Hematopoietic multipotent progenitor cell treated with erythropoietin and hydrocortisone succinate and interleukin-3 and kit ligand, for 17 days (in vitro differentiated cells): ENCODE data around the gene MAST4.

ENCODE experiments used
- DNase-seq: peaks from one replicate; pipeline ENCODE4 v3.0.0-alpha.2; 2015; ENCODE audit warnings: low spot score

MAST4 gene

GRCh38 chr5:66595756-66596635 lies at the start of gene MAST4:
Gene MAST4 (plus strand): TSS chr5:66596393. CDS start chr5:66596656, 263 bp downstream.
- DNase-seq, result peak; percentile 49

- DNase-seq, result no peak
Observed at GRCh38 chr5:66546541-66546940, 49.7 kb upstream of the MAST4 start.

DNA sequence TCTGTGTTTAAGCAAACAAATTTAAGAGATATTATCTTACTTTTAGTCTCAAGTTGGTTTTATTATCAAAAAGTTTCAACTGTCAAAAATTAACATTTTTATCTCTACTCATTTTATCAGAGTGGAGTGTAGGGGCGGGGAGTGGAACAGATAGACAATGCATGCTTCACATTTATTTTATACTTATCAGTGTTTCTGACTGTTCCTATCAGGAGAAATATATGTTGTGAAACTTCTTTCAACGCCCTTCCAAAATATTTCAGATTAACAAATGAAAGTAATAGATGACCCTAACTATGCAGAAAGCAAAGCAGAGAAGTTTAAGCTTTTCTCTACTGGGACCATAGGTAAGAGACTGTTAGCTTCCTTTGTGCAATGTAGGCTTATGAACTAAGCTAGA lies 44.9 kb upstream of the MAST4 start:
- DNase-seq, result no peak

- DNase-seq, result no peak
Observed at GRCh38 chr5:66551945-66552344, 44.2 kb upstream of the MAST4 start.

DNA sequence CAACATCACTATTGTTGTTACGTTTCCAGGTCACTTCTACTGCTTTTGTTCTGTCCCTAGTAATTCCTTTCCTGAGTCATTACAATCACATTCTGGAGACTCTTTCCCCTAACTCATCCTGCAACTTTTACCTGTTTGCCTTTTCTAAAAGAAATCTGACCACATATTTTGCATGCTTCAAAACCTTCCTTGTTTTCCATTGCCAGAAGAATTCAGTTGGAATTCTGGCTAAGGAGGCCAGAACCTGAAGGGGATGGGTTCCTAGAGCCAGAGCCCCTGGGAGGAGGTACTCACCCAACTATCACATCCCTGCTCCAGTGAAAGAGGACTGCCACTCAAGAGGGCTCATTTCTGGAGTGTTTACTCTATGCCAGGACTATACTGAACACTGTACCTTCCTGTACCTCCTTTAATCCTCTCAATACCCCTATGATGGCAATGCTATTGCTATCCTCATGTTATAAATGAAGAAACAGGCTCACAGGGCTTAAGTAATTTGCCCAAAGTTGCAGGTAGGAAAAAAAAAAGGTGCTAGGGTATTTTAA lies 42.8 kb upstream of the MAST4 start:
- no peak for DNase-seq

- DNase-seq, result no peak
Observed at GRCh38 chr5:66553916-66554575, 42.1 kb upstream of the MAST4 start.

- no peak for DNase-seq
Observed at GRCh38 chr5:66554884-66555283, 41.3 kb upstream of the MAST4 start.

DNA sequence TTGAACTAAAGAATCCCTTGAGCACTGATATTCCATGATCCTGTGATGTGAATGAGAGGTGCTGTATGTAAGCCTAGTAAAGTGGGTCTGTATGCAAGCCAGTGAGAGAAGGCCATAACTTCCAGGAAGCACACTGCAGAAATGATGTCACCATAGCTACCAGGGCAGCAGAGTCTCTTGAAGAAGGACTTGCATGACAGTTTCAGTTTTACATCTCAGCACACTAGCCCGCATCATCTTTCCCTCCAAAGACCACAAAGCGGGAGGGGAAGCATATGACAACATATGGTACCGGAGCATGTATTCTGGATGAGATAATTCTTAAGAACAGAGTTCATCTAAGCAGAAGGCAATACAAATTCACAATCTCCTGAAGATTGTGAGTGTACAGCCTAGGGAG lies 37.6 kb upstream of the MAST4 start:
- no peak for DNase-seq

- DNase-seq, result no peak
Observed at GRCh38 chr5:66560371-66560770, 35.8 kb upstream of the MAST4 start.

DNA sequence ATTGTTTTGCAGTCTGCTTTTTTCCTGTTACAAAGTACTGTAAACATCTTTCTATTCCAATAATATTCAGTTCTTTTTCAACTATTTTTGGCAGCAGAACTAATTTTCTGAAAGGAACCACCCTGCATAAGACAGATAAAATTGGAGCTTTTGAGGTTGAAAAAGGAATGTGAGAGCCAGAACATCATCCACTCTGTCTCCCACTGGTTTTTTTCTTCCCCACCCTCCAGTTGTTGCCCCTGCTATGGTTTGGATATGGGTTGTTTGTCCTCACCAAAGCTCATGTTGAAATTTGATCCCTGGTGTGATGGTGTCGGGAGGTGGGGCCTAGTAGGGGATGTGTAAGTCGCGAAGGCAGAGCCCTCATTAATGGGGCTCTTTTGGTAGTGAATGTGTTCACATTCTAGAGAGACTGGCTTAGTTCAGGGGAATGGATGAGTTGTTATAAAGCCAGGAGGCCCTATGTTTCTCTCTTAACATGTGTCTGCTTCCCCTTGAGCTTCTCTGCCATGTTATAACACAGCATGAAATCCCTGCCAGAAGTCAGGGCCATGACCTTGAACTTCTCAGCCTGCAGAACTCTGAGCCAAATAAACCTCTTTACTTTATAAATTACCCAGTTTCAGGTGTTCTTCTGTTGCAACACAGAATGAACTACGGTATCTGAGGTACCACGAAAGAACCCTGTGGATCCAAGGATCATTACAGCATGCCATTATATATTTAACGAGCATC lies 34.8 kb upstream of the MAST4 start:
- DNase-seq, result no peak

DNA sequence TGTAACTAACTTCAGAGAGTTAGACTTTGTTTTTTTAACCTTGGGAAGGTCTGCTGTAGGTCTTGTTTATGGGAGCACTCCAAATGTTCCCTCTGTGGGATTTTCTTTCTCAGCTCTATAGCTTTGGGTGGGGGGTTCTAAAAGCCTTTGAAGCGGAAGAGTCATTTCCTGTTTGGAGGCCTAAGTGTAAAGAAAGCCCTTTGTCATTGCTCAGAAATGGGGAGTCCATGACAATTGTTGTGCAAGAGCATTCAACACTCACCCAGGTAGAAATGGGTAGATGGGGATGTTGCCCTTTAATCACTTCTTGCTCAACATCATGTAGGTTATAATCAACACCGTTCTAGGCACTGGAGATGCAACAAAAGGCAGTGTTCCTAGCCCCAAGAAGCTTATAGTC lies 30.3 kb upstream of the MAST4 start:
- DNase-seq, result no peak

DNA sequence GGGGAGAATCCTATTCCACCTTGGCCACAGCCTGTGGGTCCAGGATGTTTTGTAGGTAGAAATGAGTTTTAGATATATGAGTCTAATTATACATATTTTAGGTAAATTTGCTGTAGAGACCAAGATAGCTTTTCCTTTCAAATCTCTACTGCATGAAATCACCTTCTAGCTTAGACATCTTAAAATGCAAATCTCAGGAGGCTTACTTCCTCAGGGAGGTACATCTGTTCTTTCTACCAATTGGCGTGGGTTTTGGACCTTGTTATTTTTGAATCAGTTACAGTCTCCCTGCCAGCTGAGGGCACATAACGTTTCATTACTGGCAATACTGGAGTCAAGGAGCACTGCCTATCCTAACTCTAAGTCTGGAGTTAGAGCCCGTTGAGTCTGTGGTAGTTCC lies 28.7 kb upstream of the MAST4 start:
- no peak for DNase-seq

- DNase-seq, result no peak
Observed at GRCh38 chr5:66570201-66570600, 26.0 kb upstream of the MAST4 start.

DNA sequence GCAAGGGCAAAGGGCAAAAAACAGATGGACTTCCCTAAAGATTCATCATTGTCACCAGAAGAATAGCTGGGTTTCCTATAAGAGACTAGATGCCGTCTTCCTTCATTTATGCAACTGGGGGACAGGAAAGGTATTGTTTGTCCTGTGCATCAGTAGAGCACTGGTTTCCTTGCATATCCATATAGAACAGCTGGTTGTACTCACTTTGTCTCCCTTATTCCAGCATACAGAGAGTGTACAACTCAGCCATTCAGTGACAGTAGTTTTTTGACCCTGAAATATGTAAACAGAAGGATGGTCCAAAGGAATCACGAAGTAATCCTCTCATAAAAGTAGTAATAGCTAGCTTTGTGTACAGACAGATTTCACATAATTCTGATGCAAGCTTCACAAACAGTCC lies 22.5 kb upstream of the MAST4 start:
- DNase-seq, result no peak

DNA sequence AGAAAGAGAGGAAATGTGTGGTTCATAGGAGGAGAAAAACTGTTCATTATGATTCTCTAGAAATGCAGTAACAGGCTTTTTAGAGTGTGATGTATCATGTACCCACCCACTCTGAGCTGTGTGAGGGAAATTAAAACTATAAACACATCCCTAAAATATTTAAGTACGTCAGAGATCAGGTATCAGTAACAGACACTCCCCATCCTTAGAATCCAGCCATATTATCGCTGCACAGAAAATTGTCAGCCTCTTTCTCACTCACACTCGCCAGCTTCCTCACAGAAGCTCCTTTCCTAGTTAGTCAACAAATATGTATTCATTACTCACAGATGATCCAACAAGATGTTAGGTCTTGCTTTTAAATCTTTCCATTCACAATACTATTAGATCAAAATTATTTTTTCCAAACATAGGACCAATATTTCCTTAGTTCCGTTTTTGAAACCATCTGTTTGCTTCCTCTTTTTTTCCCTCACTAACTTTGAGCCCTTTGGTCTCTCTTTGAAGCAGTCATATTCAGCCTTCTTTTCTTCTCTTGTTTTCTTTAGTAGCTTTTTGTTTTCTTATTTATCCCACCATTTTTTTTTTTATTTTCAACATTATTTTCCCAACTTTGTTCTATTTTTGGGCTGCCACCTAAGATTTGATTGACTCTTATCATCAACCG lies 13.6 kb upstream of the MAST4 start:
- no peak for DNase-seq

- DNase-seq, result no peak
Observed at GRCh38 chr5:66585291-66585690, 10.9 kb upstream of the MAST4 start.

DNA sequence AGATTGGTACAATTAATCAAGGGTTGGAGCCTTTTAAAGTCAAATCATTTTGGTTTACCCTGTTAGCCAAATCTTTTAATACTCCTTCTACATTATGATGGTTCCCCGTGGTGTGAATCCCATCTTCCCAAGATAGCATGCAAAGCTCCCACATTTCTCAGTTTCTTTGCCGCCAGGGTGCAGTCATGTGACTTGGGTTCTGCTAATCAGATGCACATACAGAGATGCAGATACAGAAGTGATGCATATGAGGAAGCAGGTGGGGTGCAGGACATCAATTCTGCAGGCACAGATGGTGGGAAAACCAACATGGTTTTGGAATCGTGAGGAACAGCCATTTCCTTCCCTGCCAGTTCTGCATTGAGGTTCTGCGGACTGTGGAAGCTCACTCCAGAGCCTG lies 8.4 kb upstream of the MAST4 start:
- no peak for DNase-seq

GRCh38 chr5:66596636-66597182 lies 516 bp downstream of the MAST4 start:
- DNase-seq, result no peak

GRCh38 chr5:66597183-66597757 lies 1.1 kb downstream of the MAST4 start:
- no peak for DNase-seq

DNA sequence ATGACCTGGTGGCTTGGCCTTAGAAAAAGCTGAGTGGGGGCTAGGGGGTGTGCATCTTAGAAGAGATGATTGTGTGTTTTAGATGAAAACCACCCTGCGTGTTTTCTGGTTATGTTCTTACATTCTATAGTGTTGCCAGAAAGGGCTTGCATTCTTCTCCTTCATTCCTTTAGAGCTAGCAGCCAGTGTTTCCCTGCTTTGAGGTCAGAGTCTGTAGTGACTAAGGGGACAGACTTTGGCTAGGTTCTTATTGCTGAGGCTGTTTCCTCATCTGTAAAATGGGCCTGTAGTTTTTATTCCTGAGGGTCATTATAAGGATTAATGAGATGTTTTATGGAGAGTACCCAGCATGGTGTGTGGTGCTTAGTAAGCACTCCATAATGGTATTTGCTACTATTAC lies 6.4 kb downstream of the MAST4 start:
- DNase-seq, result no peak

GRCh38 chr5:66603164-66603563 lies 7.0 kb downstream of the MAST4 start:
- DNase-seq, result no peak
